Hepatocyte (in vitro differentiated cells): ENCODE results near the gene DLEC1. TPM values are rescaled to one million over a fixed set of nuclear protein-coding genes. Genes with fewer than 3 reads are reported as not detected.

Source experiments
- DNase-seq: peaks from one replicate; pipeline ENCODE4 v3.0.0-alpha.2; 2016; ENCODE audit warnings: low spot score
- H2AFZ ChIP-seq: fragments of 200-600 bp; sonication (generic); 2 replicates; pipeline ENCODE4 v1.6.0; 2016; ENCODE audit warnings: antibody characterized with exemption, mild to moderate bottlenecking
- H3K27ac ChIP-seq: fragments of 200-600 bp; sonication (generic); 2 replicates; pipeline ENCODE4 v1.5.1; 2016; ENCODE audit warnings: mild to moderate bottlenecking
- H3K27me3 ChIP-seq: fragments of 200-600 bp; sonication (generic); 2 replicates; pipeline ENCODE4 v1.6.1; 2016
- H3K36me3 ChIP-seq: fragments of 200-600 bp; sonication (generic); replicated peaks from 2 replicates; pipeline ENCODE4 v1.5.1; 2016; ENCODE audit warnings: low read depth; ENCODE audit not compliant: insufficient read depth
- H3K4me1 ChIP-seq: fragments of 200-600 bp; sonication (generic); 2 replicates; pipeline ENCODE4 v1.5.1; 2016; ENCODE audit warnings: mild to moderate bottlenecking, moderate library complexity; ENCODE audit not compliant: insufficient read depth
- H3K4me2 ChIP-seq: fragments of 200-600 bp; sonication (generic); 2 replicates; pipeline ENCODE4 v1.6.0; 2016
- H3K4me3 ChIP-seq: fragments of 200-600 bp; sonication (generic); 2 replicates; pipeline ENCODE4 v1.5.1; 2016; ENCODE audit warnings: mild to moderate bottlenecking
- H3K79me2 ChIP-seq: fragments of 200-600 bp; sonication (generic); 2 replicates; pipeline ENCODE4 v1.6.0; 2017; ENCODE audit warnings: mild to moderate bottlenecking
- H3K9me2 ChIP-seq: fragments of 200-600 bp; sonication (generic); replicated peaks from 2 replicates; pipeline ENCODE4 v1.6.0; 2017; ENCODE audit warnings: mild to moderate bottlenecking; ENCODE audit not compliant: insufficient read depth
- H3K9me3 ChIP-seq: fragments of 200-600 bp; sonication (generic); 2 replicates; pipeline ENCODE4 v1.5.1; 2016; ENCODE audit warnings: low read depth, mild to moderate bottlenecking
- H4K20me1 ChIP-seq: fragments of 200-600 bp; sonication (generic); 2 replicates; pipeline ENCODE4 v1.6.0; 2016; ENCODE audit warnings: mild to moderate bottlenecking; ENCODE audit not compliant: insufficient read depth, poor library complexity, severe bottlenecking
- EZH2 ChIP-seq: fragments of 200-600 bp; sonication (generic); IDR thresholded peaks from 2 replicates; pipeline ENCODE4 v1.6.1; 2016; ENCODE audit warnings: antibody characterized with exemption, mild to moderate bottlenecking, borderline replicate concordance
- EZH2phosphoT487 ChIP-seq: fragments of 200-600 bp; sonication (generic); IDR thresholded peaks from one replicate; pipeline ENCODE4 v1.6.1; 2018; ENCODE audit warnings: antibody characterized with exemption, mild to moderate bottlenecking, low read depth, moderate library complexity; ENCODE audit not compliant: unreplicated experiment, severe bottlenecking
- WGBS: methylation state at CpG from one replicate; pipeline ENCODE4 v1.1.6; 2016; ENCODE audit warnings: low lambda C conversion rate; ENCODE audit errors: missing lambda C conversion rate; 5-methylcytosine and 5-hydroxymethylcytosine counted together
- polyA plus RNA-seq: library from polyadenylated mRNA; unstranded; fragments of >200 nt; fragmentation: Nextera tagmentation; extraction: Ambion mirVana; gene quantifications from 2 replicates; pipeline ENCODE4 v1.2.1, GENCODE V29; 2016
- total RNA-seq: library from RNA; depleted of rRNA; stranded (reverse); fragments of >200 nt; gene quantifications from 2 replicates; pipeline ENCODE4 v1.2.3, GENCODE V29; 2014
- TF ChIP-seq, protein P1 (sequence below): fragments of 200-600 bp; sonication (generic); IDR thresholded peaks from 2 replicates; pipeline ENCODE4 v1.5.1; 2016; ENCODE audit warnings: antibody characterized with exemption, mild to moderate bottlenecking; ENCODE audit not compliant: poor library complexity

The DLEC1 gene
- total and polyA plus RNA-seq, 2 experiments from 2014 or later: 0.23 to 1.5 TPM

DNA sequence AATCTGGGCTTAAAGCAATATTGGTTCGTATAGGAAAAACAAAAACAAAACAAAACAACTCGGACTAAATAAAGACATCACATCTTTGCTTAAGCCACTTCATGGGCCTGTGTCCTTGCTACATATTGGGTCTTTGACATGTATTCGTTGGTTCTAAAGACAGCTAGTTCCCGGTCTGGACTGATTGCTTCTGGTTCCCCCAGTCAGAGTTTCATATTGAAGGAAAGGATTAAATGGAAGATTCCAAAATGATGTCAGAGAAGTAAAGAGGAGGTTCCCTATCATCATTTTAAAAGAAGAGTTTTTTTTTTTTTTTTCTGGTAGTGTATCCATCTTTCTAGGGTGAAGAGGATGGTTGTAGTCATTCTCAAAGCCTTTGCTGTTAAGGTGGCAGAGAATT is 128.6 kb downstream of the DLEC1 start:
- no peaks in the 10 kb centered on the region for H3K9me3 ChIP-seq
- H3K9me2 ChIP-seq: no peaks in the 10 kb centered on the region
- peaks cover 67% of the 10 kb centered on the region for H3K79me2 ChIP-seq
- no peak overlapping the region for H2AFZ ChIP-seq
- no peaks in the 10 kb centered on the region for H3K27me3 ChIP-seq
- H4K20me1 ChIP-seq: peaks cover 41% of the 10 kb centered on the region
- no peak overlapping the region for H3K27ac ChIP-seq
- no peak for DNase-seq
- peaks cover 16% of the 10 kb centered on the region for H3K4me1 ChIP-seq
- H3K36me3 ChIP-seq: no peaks in the 10 kb centered on the region
- peak overlapping the region; percentile 87 for H3K4me2 ChIP-seq
- no peak overlapping the region for H3K4me3 ChIP-seq
- TF ChIP-seq EZH2phosphoT487 (no peak), EZH2 (no peak)
- TF ChIP-seq, protein P1, sequence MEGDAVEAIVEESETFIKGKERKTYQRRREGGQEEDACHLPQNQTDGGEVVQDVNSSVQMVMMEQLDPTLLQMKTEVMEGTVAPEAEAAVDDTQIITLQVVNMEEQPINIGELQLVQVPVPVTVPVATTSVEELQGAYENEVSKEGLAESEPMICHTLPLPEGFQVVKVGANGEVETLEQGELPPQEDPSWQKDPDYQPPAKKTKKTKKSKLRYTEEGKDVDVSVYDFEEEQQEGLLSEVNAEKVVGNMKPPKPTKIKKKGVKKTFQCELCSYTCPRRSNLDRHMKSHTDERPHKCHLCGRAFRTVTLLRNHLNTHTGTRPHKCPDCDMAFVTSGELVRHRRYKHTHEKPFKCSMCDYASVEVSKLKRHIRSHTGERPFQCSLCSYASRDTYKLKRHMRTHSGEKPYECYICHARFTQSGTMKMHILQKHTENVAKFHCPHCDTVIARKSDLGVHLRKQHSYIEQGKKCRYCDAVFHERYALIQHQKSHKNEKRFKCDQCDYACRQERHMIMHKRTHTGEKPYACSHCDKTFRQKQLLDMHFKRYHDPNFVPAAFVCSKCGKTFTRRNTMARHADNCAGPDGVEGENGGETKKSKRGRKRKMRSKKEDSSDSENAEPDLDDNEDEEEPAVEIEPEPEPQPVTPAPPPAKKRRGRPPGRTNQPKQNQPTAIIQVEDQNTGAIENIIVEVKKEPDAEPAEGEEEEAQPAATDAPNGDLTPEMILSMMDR: no peak
- 90% methylated on average over 4 of the region's 4 CpGs for WGBS

DNA sequence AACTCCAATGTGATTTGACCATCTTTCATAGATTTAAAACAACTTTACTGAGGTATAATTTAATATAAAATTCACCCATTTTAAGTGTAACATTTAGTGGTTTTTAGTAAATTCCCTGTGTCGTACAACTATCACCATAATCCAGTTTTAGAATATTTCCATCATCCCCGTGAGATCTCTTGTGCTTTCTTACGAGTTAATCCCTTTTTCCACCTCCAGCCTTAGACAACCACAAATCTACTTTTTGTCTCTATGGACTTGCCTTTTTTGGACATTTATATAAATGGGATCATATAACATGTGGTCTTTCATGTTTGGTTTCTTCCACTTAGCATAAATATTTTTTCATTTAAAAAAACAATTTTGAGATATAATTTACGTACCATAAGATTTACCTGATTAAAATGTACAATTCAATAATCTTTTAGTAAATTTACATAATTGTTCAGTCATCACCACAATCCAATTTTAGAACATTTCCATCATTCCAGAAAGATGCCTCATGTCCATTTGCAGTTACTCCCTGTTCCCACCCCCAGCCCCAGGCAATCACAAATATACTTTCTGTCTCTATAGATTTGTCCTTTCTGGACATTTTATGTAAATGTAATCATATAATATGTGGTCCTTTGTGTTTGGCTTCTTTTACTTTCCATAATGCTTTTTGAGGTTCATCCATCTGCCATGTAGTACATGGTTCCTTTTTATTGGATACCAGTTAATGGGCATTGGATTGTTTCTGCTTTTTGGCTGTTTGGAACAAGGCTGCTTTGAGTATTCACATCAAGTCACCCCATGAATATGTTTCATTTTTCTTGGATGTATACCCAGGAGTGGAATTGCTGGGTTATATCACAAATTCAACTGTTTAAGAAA is 129.4 kb downstream of the DLEC1 start:
- peaks cover 49% of the 10 kb centered on the region for H4K20me1 ChIP-seq
- no peaks in the 10 kb centered on the region for H3K36me3 ChIP-seq
- no peaks in the 10 kb centered on the region for H3K27me3 ChIP-seq
- H3K4me3 ChIP-seq: no peak overlapping the region
- no peak overlapping the region for H3K4me2 ChIP-seq
- H3K79me2 ChIP-seq: peaks cover 75% of the 10 kb centered on the region
- no peak for TF ChIP-seq EZH2
- TF ChIP-seq, protein P1: no peak
- no peak for TF ChIP-seq EZH2phosphoT487
- DNase-seq: no peak
- H3K9me2 ChIP-seq: no peaks in the 10 kb centered on the region
- 94% methylated on average over 4 of the region's 4 CpGs for whole genome bisulfite sequencing
- peaks cover 16% of the 10 kb centered on the region for H3K4me1 ChIP-seq
- H2AFZ ChIP-seq: no peak overlapping the region
- H3K9me3 ChIP-seq: no peaks in the 10 kb centered on the region
- no peak overlapping the region for H3K27ac ChIP-seq

DNA sequence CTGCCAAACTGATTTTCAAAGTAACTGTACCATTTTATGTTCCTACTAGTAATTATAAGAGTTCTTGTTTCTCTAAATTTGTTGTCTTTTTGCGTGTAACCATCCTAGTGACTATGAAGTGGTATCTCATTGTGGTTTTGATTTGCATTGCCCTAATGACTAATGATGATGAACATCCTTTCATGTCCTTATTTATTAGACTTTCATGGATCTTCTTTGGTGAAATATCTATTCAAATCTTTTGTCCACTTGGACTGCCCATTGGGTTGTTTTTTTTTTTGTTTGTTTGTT is 130.0 kb downstream of the DLEC1 start:
- TF ChIP-seq EZH2phosphoT487: no peak
- TF ChIP-seq, protein P1: no peak
- TF ChIP-seq EZH2: no peak
- Histone ChIP-seq H3K9me3 (no peaks in the 10 kb centered on the region), H3K27ac (no peak overlapping the region), H2AFZ (no peak overlapping the region), H4K20me1 (peaks cover 49% of the 10 kb centered on the region), H3K4me3 (no peak overlapping the region), H3K27me3 (no peaks in the 10 kb centered on the region), H3K4me2 (no peak overlapping the region), H3K79me2 (peaks cover 81% of the 10 kb centered on the region), H3K36me3 (no peaks in the 10 kb centered on the region), H3K4me1 (peaks cover 15% of the 10 kb centered on the region), H3K9me2 (no peaks in the 10 kb centered on the region)
- 100% methylated on average over 1 of the region's 1 CpG for WGBS
- DNase-seq: no peak
